DOHH2 (cell line): ENCODE data around the gene RTP2.

Experiments used
- CTCF ChIP-seq: fragments of 200-600 bp; sonication (generic); IDR thresholded peaks from one replicate; pipeline ENCODE4 v1.5.1; 2014; ENCODE audit warnings: antibody characterized with exemption, mild to moderate bottlenecking, low read depth, low read length; ENCODE audit not compliant: poor library complexity, severe bottlenecking
- EZH2phosphoT487 ChIP-seq: fragments of 200-600 bp; sonication (generic); IDR thresholded peaks from 2 replicates; pipeline ENCODE4 v1.6.1; 2017; ENCODE audit warnings: borderline replicate concordance, mild to moderate bottlenecking, antibody characterized with exemption, low read length, moderate library complexity, mixed read lengths

GRCh38 chr3:187665764-187666402 lies 36.5 kb downstream of the RTP2 start:
- TF ChIP-seq CTCF (no peak), EZH2phosphoT487 (no peak)
